GM12891 (cell line): ENCODE results near the gene ARF1.
A peak's percentile ranks its signal among the peaks of the same experiment; 100 is the strongest.

ENCODE experiments used
- DNase-seq: peaks from one replicate; pipeline ENCODE4 v3.0.0; 2011; ENCODE audit warnings: low spot score; ENCODE audit not compliant: insufficient read length
- FAIRE-seq: peaks from 2 replicates; lab custom pipeline; 2011; peaks lifted over from hg19 to GRCh38; lab: Jason Lieb, UNC
- PAX5 ChIP-seq: IDR thresholded peaks from 2 replicates; pipeline ENCODE4 v1.6.1; 2011; ENCODE audit warnings: low read length, moderate library complexity, mild to moderate bottlenecking; ENCODE audit not compliant: insufficient read depth, severe bottlenecking
- POLR2A ChIP-seq: IDR thresholded peaks from 2 replicates; pipeline ENCODE4 v1.6.1; 2011; ENCODE audit warnings: low read depth, low read length, control low read depth
- POLR2AphosphoS5 ChIP-seq: IDR thresholded peaks from 2 replicates; pipeline ENCODE4 v1.6.1; 2011; ENCODE audit warnings: low read depth, low read length, control low read depth
- POU2F2 ChIP-seq: IDR thresholded peaks from 2 replicates; pipeline ENCODE4 v1.6.1; 2011; ENCODE audit warnings: low read depth, mild to moderate bottlenecking, control low read depth, low read length, moderate library complexity
- SPI1 ChIP-seq: IDR thresholded peaks from 2 replicates; pipeline ENCODE4 v1.6.1; 2011; ENCODE audit warnings: low read depth, low read length, control low read depth
- TAF1 ChIP-seq: IDR thresholded peaks from 2 replicates; pipeline ENCODE4 v1.6.1; 2011; ENCODE audit warnings: low read depth, low read length, control low read depth

Gene ARF1

GRCh38 chr1:228070851-228071250, 11.7 kb upstream of the ARF1 start:
- no peak for TF ChIP-seq POU2F2
- TF ChIP-seq TAF1, result no peak
- no peak for TF ChIP-seq POLR2A
- TF ChIP-seq PAX5, result no peak
- TF ChIP-seq SPI1, result no peak
- TF ChIP-seq POLR2AphosphoS5, result no peak
- FAIRE-seq (no peak), DNase-seq (no peak)

GRCh38 chr1:228071839-228072657, 10.5 kb upstream of the ARF1 start:
- TF ChIP-seq POLR2A, result no peak
- TF ChIP-seq SPI1, result no peak
- no peak for TF ChIP-seq PAX5
- TF ChIP-seq TAF1, result no peak
- TF ChIP-seq POU2F2, result no peak
- TF ChIP-seq POLR2AphosphoS5, result no peak
- FAIRE-seq, result peak; percentile 52
- DNase-seq, result no peak

GRCh38 chr1:228072658-228073043, 9.9 kb upstream of the ARF1 start:
- TF ChIP-seq SPI1 (no peak), POLR2A (no peak), POU2F2 (no peak), PAX5 (no peak), TAF1 (no peak), POLR2AphosphoS5 (no peak)
- FAIRE-seq (no peak), DNase-seq (no peak)

- TF ChIP-seq POLR2A (no peak), TAF1 (no peak), POU2F2 (no peak)
- DNase-seq, result no peak
- no peak for FAIRE-seq
Observed at GRCh38 chr1:228073061-228073856, 9.2 kb upstream of the ARF1 start.

GRCh38 chr1:228073857-228074545, 8.5 kb upstream of the ARF1 start:
- no peak for DNase-seq
- TF ChIP-seq POU2F2, result no peak
- TF ChIP-seq POLR2A, result no peak
- no peak for TF ChIP-seq POLR2AphosphoS5
- no peak for TF ChIP-seq SPI1
- FAIRE-seq, result no peak

- FAIRE-seq (no peak), DNase-seq (no peak)
- TF ChIP-seq PAX5 (no peak), POLR2A (no peak), SPI1 (no peak), POU2F2 (no peak), TAF1 (no peak), POLR2AphosphoS5 (no peak)
Observed at GRCh38 chr1:228074954-228075730, 7.4 kb upstream of the ARF1 start.

- no peak for FAIRE-seq
- TF ChIP-seq POU2F2 (no peak), POLR2AphosphoS5 (no peak), PAX5 (no peak), SPI1 (no peak), POLR2A (no peak)
- no peak for DNase-seq
Observed at GRCh38 chr1:228075801-228076271, 6.7 kb upstream of the ARF1 start.

- no peak for TF ChIP-seq PAX5
- DNase-seq (no peak), FAIRE-seq (no peak)
Observed at GRCh38 chr1:228076796-228077430, 5.6 kb upstream of the ARF1 start.

- TF ChIP-seq SPI1 (no peak), POLR2A (no peak), POLR2AphosphoS5 (no peak), PAX5 (no peak), TAF1 (no peak), POU2F2 (no peak)
- DNase-seq (no peak), FAIRE-seq (no peak)
Observed at GRCh38 chr1:228077565-228078330, 4.8 kb upstream of the ARF1 start.
